Tibial nerve (tissue), 4 donors: ENCODE measurements around the gene CASP9. TPM values are rescaled to one million over a fixed set of nuclear protein-coding genes. Genes with fewer than 3 reads are reported as not detected.

Experiments used
- DNase-seq, 2 donors: peaks; one replicate each; pipeline ENCODE4 v3.0.0-alpha.2; 2019; ENCODE audit warnings: low spot score in 2 of 2
- H3K27ac ChIP-seq, 4 donors: fragments of 200-600 bp; sonication (generic) in 3 of 4; one replicate each; pipeline ENCODE4 v1.5.1; 2017 to 2019; ENCODE audit warnings: mild to moderate bottlenecking in 1 of 4
- H3K27me3 ChIP-seq, 2 donors: fragments of 200-600 bp; sonication (generic) in 1 of 2; one replicate each; pipeline versions ENCODE4 v1.5.1 to v1.6.0; 2017 to 2019
- H3K36me3 ChIP-seq, 3 donors: fragments of 200-600 bp; sonication (generic); one replicate each; pipeline ENCODE4 v1.5.1; 2018 to 2019
- H3K4me1 ChIP-seq, 4 donors: fragments of 200-600 bp; sonication (generic) in 3 of 4; one replicate each; pipeline ENCODE4 v1.5.1; 2017 to 2019
- H3K4me3 ChIP-seq, 4 donors: fragments of 200-600 bp; sonication (generic) in 3 of 4; one replicate each; pipeline ENCODE4 v1.5.1; 2017 to 2019; ENCODE audit warnings: mild to moderate bottlenecking in 1 of 4, moderate library complexity in 1 of 4
- H3K9me3 ChIP-seq, 4 donors: fragments of 200-600 bp; sonication (generic) in 3 of 4; one replicate each; pipeline ENCODE4 v1.5.1; 2017 to 2019
- EP300 ChIP-seq, 2 donors: sonication (generic); formaldehyde crosslinking; IDR thresholded peaks; one replicate each; pipeline ENCODE4 v1.6.1; 2017; ENCODE audit warnings: antibody characterized with exemption in 2 of 2, mild to moderate bottlenecking in 1 of 2
- POLR2A ChIP-seq, 2 donors: fragments of 450-650 bp; IDR thresholded peaks; one replicate each; pipeline ENCODE4 v1.6.1; 2017; ENCODE audit warnings: antibody characterized with exemption in 2 of 2, mild to moderate bottlenecking in 2 of 2, moderate library complexity in 2 of 2
- WGBS, 2 donors: methylation state at CpG; one replicate each; pipeline ENCODE4 v1.1.5; 2018; 5-methylcytosine and 5-hydroxymethylcytosine counted together
- total RNA-seq, 4 donors: library from RNA; depleted of rRNA; stranded (reverse); fragments of >200 nt; gene quantifications; one replicate each; pipeline ENCODE4 v1.1.0, GENCODE V29; 2016
- TF ChIP-seq, protein P1 (sequence below), 5 experiments: fragments of 200-600 bp in 3 of 5; fragments of 450-650 bp in 2 of 5; sonication (generic) in 3 of 5; IDR thresholded peaks; one replicate each; pipeline ENCODE4 v1.5.1; 2016 to 2019; ENCODE audit warnings: antibody characterized with exemption in 5 of 5, mild to moderate bottlenecking in 3 of 5, moderate library complexity in 2 of 5

The CASP9 gene
- total RNA-seq = 10 to 100 TPM; 39.6 to 82.8 (median 51.7) TPM

DNA sequence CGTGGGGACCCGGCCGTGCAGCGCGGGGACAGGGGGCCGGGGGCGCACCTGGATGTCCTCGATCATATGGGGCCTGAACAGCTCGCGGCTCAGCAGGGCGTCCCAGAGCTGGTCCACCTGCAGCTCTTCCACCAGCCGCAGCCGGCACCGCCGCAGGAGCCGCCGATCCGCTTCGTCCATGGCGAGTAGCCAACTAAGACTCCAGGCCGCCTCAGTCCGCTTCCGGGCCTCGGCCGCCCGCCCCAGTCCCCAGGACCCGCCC is at the start of gene CASP9:
CASP9 (minus strand) TSS at position 195 of the 262 bp plus-strand sequence; CDS start at position 180, 15 bp downstream.
- H3K27me3 ChIP-seq = no peaks in the 10 kb centered on the region
- WGBS, 2 donors = 0% methylated on average over 1 of the region's 27 CpGs; no CpG with 5 or more reads in 1 of the 2 donors
- H3K4me3 ChIP-seq = peak within 1 kb of the TSS; percentile 54 to 77 (median 72)
- H3K36me3 ChIP-seq = no peaks in the 10 kb centered on the region
- H3K4me1 ChIP-seq = peaks cover 3 to 42% (median 15%) of the 10 kb centered on the region in 4 donors
- H3K27ac ChIP-seq = peak within 1 kb of the TSS; percentile 95 to 99 (median 98)
- TF ChIP-seq EP300 (IDR thresholded peaks at IDR 0.05) (peak; percentile 74 to 86), POLR2A (IDR thresholded peaks at IDR 0.05) (peak in 1 of 2 donors; percentile 82)
- TF ChIP-seq, protein P1, sequence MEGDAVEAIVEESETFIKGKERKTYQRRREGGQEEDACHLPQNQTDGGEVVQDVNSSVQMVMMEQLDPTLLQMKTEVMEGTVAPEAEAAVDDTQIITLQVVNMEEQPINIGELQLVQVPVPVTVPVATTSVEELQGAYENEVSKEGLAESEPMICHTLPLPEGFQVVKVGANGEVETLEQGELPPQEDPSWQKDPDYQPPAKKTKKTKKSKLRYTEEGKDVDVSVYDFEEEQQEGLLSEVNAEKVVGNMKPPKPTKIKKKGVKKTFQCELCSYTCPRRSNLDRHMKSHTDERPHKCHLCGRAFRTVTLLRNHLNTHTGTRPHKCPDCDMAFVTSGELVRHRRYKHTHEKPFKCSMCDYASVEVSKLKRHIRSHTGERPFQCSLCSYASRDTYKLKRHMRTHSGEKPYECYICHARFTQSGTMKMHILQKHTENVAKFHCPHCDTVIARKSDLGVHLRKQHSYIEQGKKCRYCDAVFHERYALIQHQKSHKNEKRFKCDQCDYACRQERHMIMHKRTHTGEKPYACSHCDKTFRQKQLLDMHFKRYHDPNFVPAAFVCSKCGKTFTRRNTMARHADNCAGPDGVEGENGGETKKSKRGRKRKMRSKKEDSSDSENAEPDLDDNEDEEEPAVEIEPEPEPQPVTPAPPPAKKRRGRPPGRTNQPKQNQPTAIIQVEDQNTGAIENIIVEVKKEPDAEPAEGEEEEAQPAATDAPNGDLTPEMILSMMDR (IDR thresholded peaks at IDR 0.05) = peak in 1 of 5 experiments; percentile 33
- no peaks in the 10 kb centered on the region for H3K9me3 ChIP-seq
- no peak for DNase-seq

DNA sequence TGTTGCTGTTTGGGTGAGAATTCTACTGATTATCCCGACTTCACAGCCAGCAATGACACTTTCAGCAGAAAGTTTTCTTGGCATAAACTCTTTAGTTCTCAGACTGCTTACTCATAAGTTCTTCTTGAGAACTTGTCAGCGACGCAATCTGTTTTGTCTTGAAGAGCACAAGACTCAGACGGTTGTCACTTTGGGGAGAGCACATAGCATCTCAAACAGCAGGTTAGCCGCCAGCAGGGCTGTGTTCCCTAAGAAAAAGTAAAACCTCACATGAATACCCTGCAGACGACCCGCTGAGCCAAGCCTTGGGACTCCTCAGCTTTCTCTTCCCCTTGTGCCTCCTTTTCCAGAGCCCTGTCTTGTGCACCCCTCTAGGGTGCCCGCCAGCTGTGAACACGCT is 49.5 kb upstream of the CASP9 start:
- Histone ChIP-seq H3K27me3 (no peaks in the 10 kb centered on the region), H3K4me3 (no peak overlapping the region), H3K4me1 (peaks cover 0 to 6% (median 0%) of the 10 kb centered on the region in 4 donors), H3K36me3 (peaks cover 0 to 34% (median 1%) of the 10 kb centered on the region in 3 donors), H3K9me3 (no peaks in the 10 kb centered on the region), H3K27ac (no peak overlapping the region)
- DNase-seq = no peak
- WGBS, 2 donors = 69 to 74% methylated on average over 9 of the region's 9 CpGs
- no peak for TF ChIP-seq POLR2A (IDR thresholded peaks at IDR 0.05)

DNA sequence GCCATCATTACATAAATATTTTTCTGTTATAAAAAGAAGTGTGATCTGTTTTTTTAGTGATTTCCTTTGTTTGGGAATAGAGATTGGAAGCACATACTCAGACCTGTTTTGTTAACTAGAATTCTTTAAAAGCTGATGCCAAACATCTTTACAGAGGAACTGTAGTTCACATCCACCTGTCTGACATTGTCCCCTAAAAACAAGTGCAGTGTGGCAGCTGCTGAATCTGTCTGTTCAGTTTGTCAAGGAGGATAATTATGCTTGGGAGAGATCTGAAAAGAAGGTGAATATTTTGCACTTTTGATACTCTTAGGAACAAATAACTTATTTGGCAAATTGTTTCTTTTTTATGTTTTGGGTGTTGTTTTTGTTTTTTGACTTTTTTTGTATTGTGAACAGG is 47.3 kb upstream of the CASP9 start:
- Histone ChIP-seq H3K4me3 (no peak overlapping the region), H3K27ac (no peak overlapping the region), H3K9me3 (no peaks in the 10 kb centered on the region), H3K36me3 (peaks cover 0 to 56% (median 13%) of the 10 kb centered on the region in 3 donors), H3K27me3 (no peaks in the 10 kb centered on the region), H3K4me1 (peaks cover 0 to 6% (median 0%) of the 10 kb centered on the region in 4 donors)
- TF ChIP-seq, protein P1 (IDR thresholded peaks at IDR 0.05) = no peak
- TF ChIP-seq POLR2A (IDR thresholded peaks at IDR 0.05) (no peak), EP300 (IDR thresholded peaks at IDR 0.05) (no peak)
- no peak for DNase-seq

DNA sequence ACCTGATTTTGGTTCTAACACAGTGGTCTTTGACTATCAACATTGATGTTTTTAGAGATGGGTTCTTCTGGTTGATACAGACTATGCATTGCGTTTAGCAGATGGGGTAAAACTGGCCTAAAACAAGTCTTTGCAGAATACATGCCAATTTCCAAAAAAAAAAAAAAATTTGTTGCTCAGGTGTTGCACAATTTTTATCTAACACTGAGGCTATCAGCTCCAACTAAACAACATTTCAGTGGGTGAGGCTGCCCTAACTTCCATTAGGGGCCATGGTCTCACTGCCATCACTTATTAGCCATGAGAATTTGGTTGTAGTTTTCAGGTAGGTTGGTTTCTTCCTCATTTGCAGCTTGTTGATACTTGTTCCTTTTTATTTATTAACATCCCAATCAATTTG is 46.8 kb upstream of the CASP9 start:
- no peaks in the 10 kb centered on the region for H3K27me3 ChIP-seq
- H3K9me3 ChIP-seq = no peaks in the 10 kb centered on the region
- no peak overlapping the region for H3K27ac ChIP-seq
- H3K4me1 ChIP-seq = peaks cover 0 to 6% (median 0%) of the 10 kb centered on the region in 4 donors
- H3K4me3 ChIP-seq = no peak overlapping the region
- no peak for DNase-seq
- no peak for TF ChIP-seq EP300 (IDR thresholded peaks at IDR 0.05)
- TF ChIP-seq, protein P1 (IDR thresholded peaks at IDR 0.05) = no peak
- no peak for TF ChIP-seq POLR2A (IDR thresholded peaks at IDR 0.05)
- WGBS, 2 donors = 89 to 100% methylated on average over 1 of the region's 1 CpG
- H3K36me3 ChIP-seq = peaks cover 0 to 60% (median 17%) of the 10 kb centered on the region in 3 donors

DNA sequence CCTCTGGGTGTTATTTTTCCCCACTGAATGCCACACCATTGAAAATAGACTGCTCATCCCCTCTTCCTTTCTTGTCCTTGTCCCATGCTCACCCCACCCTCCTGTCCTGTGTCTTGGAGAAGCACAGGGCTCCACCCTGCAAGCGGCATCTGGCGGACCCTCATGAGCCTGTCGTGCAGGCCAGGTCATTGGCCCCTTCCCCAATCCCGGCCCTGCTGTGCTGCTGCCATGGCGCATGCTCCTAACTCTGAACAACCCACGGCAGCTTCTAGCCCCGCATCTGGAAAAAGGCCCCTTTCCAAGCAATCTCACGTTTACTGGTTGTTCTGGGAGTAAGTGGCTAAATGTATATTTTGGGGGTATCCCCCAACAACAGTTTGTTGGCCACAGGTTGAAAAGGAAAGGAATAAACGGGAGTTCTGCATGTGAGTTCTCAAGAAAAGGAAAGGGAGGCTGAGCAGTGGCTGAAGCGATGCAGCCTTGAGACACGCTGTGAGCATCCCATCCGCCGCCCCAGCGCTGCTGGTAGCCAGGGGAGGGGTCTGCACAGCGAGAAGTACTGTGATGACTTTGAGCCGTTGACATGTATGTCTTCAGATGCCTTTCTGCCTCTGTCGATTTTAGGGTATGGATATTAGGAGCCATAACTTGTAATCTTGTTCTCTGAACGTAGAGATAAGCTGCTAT is 44.5 kb upstream of the CASP9 start:
- H3K36me3 ChIP-seq = peaks cover 0 to 77% (median 26%) of the 10 kb centered on the region in 3 donors
- H3K27me3 ChIP-seq = no peaks in the 10 kb centered on the region
- H3K4me3 ChIP-seq = no peak overlapping the region
- H3K9me3 ChIP-seq = no peaks in the 10 kb centered on the region
- WGBS, 2 donors = 90 to 92% methylated on average over 18 of the region's 18 CpGs
- no peak overlapping the region for H3K27ac ChIP-seq
- peaks cover 0 to 6% (median 0%) of the 10 kb centered on the region in 4 donors for H3K4me1 ChIP-seq
- TF ChIP-seq, protein P1 (IDR thresholded peaks at IDR 0.05) = no peak
- TF ChIP-seq EP300 (IDR thresholded peaks at IDR 0.05) (no peak), POLR2A (IDR thresholded peaks at IDR 0.05) (no peak)
- DNase-seq = no peak
